Hepatocyte (in vitro differentiated cells): ENCODE measurements around the gene HTR1E.

Experiments used
- CTCF ChIP-seq: fragments of 200-600 bp; sonication (generic); IDR thresholded peaks from 2 replicates; pipeline ENCODE4 v1.5.1; 2016; ENCODE audit warnings: antibody characterized with exemption, mild to moderate bottlenecking; ENCODE audit not compliant: poor library complexity
- EZH2phosphoT487 ChIP-seq: fragments of 200-600 bp; sonication (generic); IDR thresholded peaks from one replicate; pipeline ENCODE4 v1.6.1; 2018; ENCODE audit warnings: antibody characterized with exemption, mild to moderate bottlenecking, low read depth, moderate library complexity; ENCODE audit not compliant: unreplicated experiment, severe bottlenecking

- TF ChIP-seq CTCF = no peak
- TF ChIP-seq EZH2phosphoT487 = no peak
These were observed 1.5 kb downstream of the HTR1E start for GRCh38 chr6:86938814-86939213.
